HL-60 (cell line): Measurements from ENCODE around the gene XKR8.

Experiments used
- DNase-seq, 2 experiments: peaks; one replicate each; pipeline ENCODE4 v3.0.0-alpha.2; 2010 to 2020; ENCODE audit warnings: low read depth in 1 of 2, low spot score in 1 of 2
- H3K27ac ChIP-seq: fragments of 250-450 bp; sonication (Bioruptor Pico); replicated peaks from 2 replicates; pipeline ENCODE4 v1.5.1; 2020; ENCODE audit warnings: mild to moderate bottlenecking, moderate library complexity
- H3K27me3 ChIP-seq: fragments of 250-450 bp; sonication (Bioruptor Pico); 2 replicates; pipeline ENCODE4 v1.5.1; 2021; ENCODE audit warnings: mild to moderate bottlenecking, moderate library complexity; ENCODE audit not compliant: insufficient read depth, poor library complexity, severe bottlenecking
- H3K4me3 ChIP-seq: replicated peaks from 2 replicates; pipeline ENCODE4 v1.5.1; 2011; ENCODE audit warnings: mild to moderate bottlenecking, control low read depth, low read length; ENCODE audit not compliant: insufficient read depth
- GABPA ChIP-seq: IDR thresholded peaks from 2 replicates; pipeline ENCODE4 v1.6.1; 2012; ENCODE audit warnings: low read depth
- POLR2AphosphoS5 ChIP-seq: IDR thresholded peaks from 2 replicates; pipeline ENCODE4 v1.6.1; 2012; ENCODE audit warnings: low read depth
- REST ChIP-seq: IDR thresholded peaks from 2 replicates; pipeline ENCODE4 v1.6.1; 2012; ENCODE audit warnings: low read depth; ENCODE audit not compliant: insufficient replicate concordance
- SPI1 ChIP-seq: IDR thresholded peaks from 2 replicates; pipeline ENCODE4 v1.6.1; 2012; ENCODE audit warnings: low read depth, mild to moderate bottlenecking, borderline replicate concordance
- TF ChIP-seq, protein P1 (sequence below): IDR thresholded peaks from one replicate; pipeline ENCODE4 v1.5.1; 2011; ENCODE audit warnings: low read length, control low read depth, inconsistent platforms; ENCODE audit not compliant: insufficient read depth

Gene XKR8

GRCh38 chr1:28010969-28011368 lies 51.2 kb downstream of the XKR8 start:
- H3K27me3 ChIP-seq, result no peaks in the 10 kb centered on the region
- TF ChIP-seq GABPA, result no peak
- no peak for TF ChIP-seq SPI1
- TF ChIP-seq REST, result no peak
- no peak for TF ChIP-seq POLR2AphosphoS5
- TF ChIP-seq, protein P1, sequence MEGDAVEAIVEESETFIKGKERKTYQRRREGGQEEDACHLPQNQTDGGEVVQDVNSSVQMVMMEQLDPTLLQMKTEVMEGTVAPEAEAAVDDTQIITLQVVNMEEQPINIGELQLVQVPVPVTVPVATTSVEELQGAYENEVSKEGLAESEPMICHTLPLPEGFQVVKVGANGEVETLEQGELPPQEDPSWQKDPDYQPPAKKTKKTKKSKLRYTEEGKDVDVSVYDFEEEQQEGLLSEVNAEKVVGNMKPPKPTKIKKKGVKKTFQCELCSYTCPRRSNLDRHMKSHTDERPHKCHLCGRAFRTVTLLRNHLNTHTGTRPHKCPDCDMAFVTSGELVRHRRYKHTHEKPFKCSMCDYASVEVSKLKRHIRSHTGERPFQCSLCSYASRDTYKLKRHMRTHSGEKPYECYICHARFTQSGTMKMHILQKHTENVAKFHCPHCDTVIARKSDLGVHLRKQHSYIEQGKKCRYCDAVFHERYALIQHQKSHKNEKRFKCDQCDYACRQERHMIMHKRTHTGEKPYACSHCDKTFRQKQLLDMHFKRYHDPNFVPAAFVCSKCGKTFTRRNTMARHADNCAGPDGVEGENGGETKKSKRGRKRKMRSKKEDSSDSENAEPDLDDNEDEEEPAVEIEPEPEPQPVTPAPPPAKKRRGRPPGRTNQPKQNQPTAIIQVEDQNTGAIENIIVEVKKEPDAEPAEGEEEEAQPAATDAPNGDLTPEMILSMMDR, result no peak
- H3K27ac ChIP-seq, result no peak overlapping the region
- H3K4me3 ChIP-seq, result no peak overlapping the region
- DNase-seq, result no peak
